Bronchial epithelial cell (primary cell): ENCODE measurements around the gene IFT80. TPM values are rescaled to one million over a fixed set of nuclear protein-coding genes. Genes with fewer than 3 reads are reported as not detected.
"Not testable (repeated sequence)": the region's sequence is repeated elsewhere in the genome, so short reads cannot be mapped to it uniquely, and the experiment has no call there.

Experiments used
- DNase-seq: peaks from one replicate; pipeline ENCODE4 v3.0.0-alpha.2; 2010; ENCODE audit warnings: low read depth
- FAIRE-seq: peaks from 2 replicates; lab custom pipeline; 2011; peaks lifted over from hg19 to GRCh38; lab: Jason Lieb, UNC
- H3K27me3 ChIP-seq: 2 replicates; pipeline ENCODE4 v1.5.1; 2011; ENCODE audit warnings: low read length; ENCODE audit not compliant: control insufficient read depth, insufficient read depth
- H3K36me3 ChIP-seq: 2 replicates; pipeline ENCODE4 v1.5.1; 2011; ENCODE audit warnings: low read length; ENCODE audit not compliant: control insufficient read depth, insufficient read depth
- H3K4me3 ChIP-seq: 2 replicates; pipeline ENCODE4 v1.5.1; 2011; ENCODE audit warnings: mild to moderate bottlenecking, low read depth, low read length, control low read depth
- CTCF ChIP-seq: IDR thresholded peaks from 2 replicates; pipeline ENCODE4 v1.5.1; 2011; ENCODE audit warnings: mild to moderate bottlenecking, moderate library complexity, low read length, control low read depth, inconsistent platforms; ENCODE audit not compliant: insufficient read depth, severe bottlenecking
- total RNA-seq: library from RNA; depleted of rRNA; stranded (reverse); fragments of >200 nt; gene quantifications from 2 replicates; pipeline ENCODE4 v1.2.1, GENCODE V29; 2014

Gene IFT80
- total RNA-seq, 1 donor from 2014 or later, result 16.8 TPM

GRCh38 chr3:160253298-160253697, 145.7 kb downstream of the IFT80 start:
- DNase-seq (no peak), FAIRE-seq (no peak)

DNA sequence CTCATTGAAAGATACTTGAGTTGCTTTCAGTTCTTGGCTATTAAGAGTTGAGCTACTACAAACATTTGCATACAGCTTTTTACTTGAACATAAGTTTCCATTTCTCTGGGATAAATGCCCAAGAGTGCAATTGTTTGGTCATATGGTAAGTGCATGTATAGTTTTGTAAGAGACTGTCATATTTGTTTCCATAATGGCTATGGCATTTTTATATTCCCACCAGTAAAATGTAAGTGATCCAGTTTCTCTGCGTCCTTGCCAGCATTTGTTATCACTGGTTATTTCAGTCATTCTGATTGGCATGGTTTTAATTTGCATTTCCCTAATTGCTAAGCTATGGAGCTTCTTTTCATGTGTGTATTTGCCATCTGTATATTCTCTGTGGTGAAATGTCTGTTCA, 151.3 kb downstream of the IFT80 start:
- DNase-seq (no peak), FAIRE-seq (no peak)
- no peaks in the 10 kb centered on the region for H3K27me3 ChIP-seq
- H3K4me3 ChIP-seq, result no peak overlapping the region
- TF ChIP-seq CTCF, result no peak
- H3K36me3 ChIP-seq, result no peaks in the 10 kb centered on the region

More at GRCh38 chr3:160253298-160253697, 145.7 kb downstream of the IFT80 start:
- Histone ChIP-seq H3K4me3 (no peak overlapping the region), H3K36me3 (no peaks in the 10 kb centered on the region), H3K27me3 (no peaks in the 10 kb centered on the region)
- TF ChIP-seq CTCF, result no peak

DNA sequence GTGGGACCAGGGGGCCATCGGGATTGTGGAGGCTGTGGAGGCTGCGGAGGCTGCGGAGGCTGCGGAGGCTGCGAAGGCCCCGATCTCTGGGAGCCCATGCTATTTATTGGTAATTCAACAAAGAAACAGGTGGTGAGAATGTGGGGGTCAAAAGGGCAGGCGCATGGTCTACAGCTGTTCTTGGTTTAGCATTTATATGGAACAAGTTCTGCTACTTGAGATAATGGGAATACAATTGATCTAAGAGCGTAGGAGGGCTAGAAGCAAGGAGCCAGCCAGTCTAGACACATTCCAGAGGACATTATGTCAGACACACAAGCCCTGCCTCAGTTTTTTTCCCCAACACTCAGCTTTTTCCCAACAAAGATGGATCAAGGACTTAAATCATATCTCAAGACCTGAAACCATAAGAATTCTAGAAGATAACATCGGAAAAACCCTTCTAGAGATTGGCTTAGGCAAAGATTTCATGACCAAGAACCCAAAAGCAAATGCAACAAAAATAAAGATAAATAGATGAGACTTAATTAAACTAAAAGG, 153.7 kb downstream of the IFT80 start:
- FAIRE-seq, result no peak
- TF ChIP-seq CTCF, result no peak

DNA sequence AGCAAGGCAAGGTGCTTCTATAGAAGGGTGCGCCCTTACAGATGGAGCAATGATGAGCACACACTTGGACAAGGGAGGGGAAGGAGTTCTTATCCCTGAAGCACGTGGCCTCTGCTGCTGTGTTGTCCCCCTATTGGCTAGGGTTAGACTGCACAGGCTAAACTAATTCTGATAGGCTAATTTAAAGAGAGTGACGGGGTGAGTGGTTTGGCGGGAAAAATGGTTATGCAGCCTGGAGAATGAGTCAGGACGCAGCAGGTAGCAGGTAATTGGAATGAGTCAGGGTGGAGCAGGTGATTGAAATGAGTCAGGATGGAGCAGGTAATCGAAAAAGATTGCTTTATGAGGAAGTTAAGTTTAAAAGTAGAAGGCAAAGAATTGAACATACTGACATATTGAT, 158.3 kb downstream of the IFT80 start:
- FAIRE-seq, H3K27me3 ChIP-seq, H3K36me3 ChIP-seq, H3K4me3 ChIP-seq: not testable (repeated sequence)
- peak; percentile 71 for DNase-seq

More for the DNA sequence above, 153.7 kb downstream of the IFT80 start:
- H3K27me3 ChIP-seq, result peaks cover 1% of the 10 kb centered on the region
- DNase-seq, result peak; percentile 12
- H3K36me3 ChIP-seq, result no peaks in the 10 kb centered on the region
- H3K4me3 ChIP-seq, result no peak overlapping the region

DNA sequence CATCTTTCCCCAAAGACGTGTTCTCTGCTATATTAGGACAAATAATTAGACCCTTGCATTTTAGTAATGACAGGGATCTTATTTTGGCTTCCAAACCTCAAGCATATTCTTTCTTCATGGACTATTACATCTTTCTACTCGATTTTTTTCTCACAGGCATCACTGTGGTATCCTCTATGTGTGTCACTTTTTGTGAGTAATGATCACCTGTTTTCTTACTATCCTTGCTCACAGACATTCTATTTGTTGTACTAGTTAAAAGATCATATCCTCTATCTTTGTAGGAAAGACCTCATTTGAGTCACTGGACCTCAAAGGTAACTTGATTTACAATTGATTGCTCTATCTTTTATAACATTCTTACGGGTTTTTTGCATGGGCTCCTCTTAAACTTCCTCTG, 167.0 kb downstream of the IFT80 start:
- no peaks in the 10 kb centered on the region for H3K36me3 ChIP-seq
- H3K4me3 ChIP-seq, result no peak overlapping the region
- DNase-seq (no peak), FAIRE-seq (no peak)
- no peak for TF ChIP-seq CTCF
- H3K27me3 ChIP-seq, result peaks cover 3% of the 10 kb centered on the region

GRCh38 chr3:160227419-160227818, 171.6 kb downstream of the IFT80 start:
- DNase-seq (no peak), FAIRE-seq (no peak)
- no peaks in the 10 kb centered on the region for H3K36me3 ChIP-seq
- peaks cover 24% of the 10 kb centered on the region for H3K27me3 ChIP-seq
- no peak for TF ChIP-seq CTCF
- no peak overlapping the region for H3K4me3 ChIP-seq
